TTC549 (cell line): ENCODE data around the gene SEMA5B.

Experiments used
- FAIRE-seq: peaks from 2 replicates; lab custom pipeline; 2012; peaks lifted over from hg19 to GRCh38; lab: Jason Lieb, UNC

SEMA5B gene

GRCh38 chr3:122942239-122942638, 85.3 kb downstream of the SEMA5B start:
- no peak for FAIRE-seq

- no peak for FAIRE-seq
Measured at GRCh38 chr3:122941228-122942206, 86.0 kb downstream of the SEMA5B start.

- no peak for FAIRE-seq
Measured at GRCh38 chr3:122940628-122941086, 86.9 kb downstream of the SEMA5B start.

- FAIRE-seq, result no peak
Measured at GRCh38 chr3:122938783-122939425, 88.7 kb downstream of the SEMA5B start.

GRCh38 chr3:122937745-122938144, 89.8 kb downstream of the SEMA5B start:
- FAIRE-seq, result no peak

GRCh38 chr3:122936986-122937385, 90.6 kb downstream of the SEMA5B start:
- FAIRE-seq, result no peak

GRCh38 chr3:122936335-122936734, 91.2 kb downstream of the SEMA5B start:
- FAIRE-seq, result no peak

GRCh38 chr3:122934251-122934650, 93.3 kb downstream of the SEMA5B start:
- FAIRE-seq, result no peak

GRCh38 chr3:122932251-122932967, 95.2 kb downstream of the SEMA5B start:
- FAIRE-seq, result no peak

GRCh38 chr3:122931636-122932035, 95.9 kb downstream of the SEMA5B start:
- no peak for FAIRE-seq

GRCh38 chr3:122930063-122930997, 97.2 kb downstream of the SEMA5B start:
- FAIRE-seq, result no peak

- FAIRE-seq, result no peak
Measured at GRCh38 chr3:122929188-122930062, 98.1 kb downstream of the SEMA5B start.

GRCh38 chr3:122928396-122929187, 99.0 kb downstream of the SEMA5B start:
- FAIRE-seq, result no peak

GRCh38 chr3:122927726-122928125, 99.8 kb downstream of the SEMA5B start:
- no peak for FAIRE-seq

GRCh38 chr3:122926811-122927210, 100.8 kb downstream of the SEMA5B start:
- no peak for FAIRE-seq

GRCh38 chr3:122926322-122926721, 101.2 kb downstream of the SEMA5B start:
- no peak for FAIRE-seq

- no peak for FAIRE-seq
Measured at GRCh38 chr3:122925756-122926155, 101.8 kb downstream of the SEMA5B start.

GRCh38 chr3:122924056-122924455, 103.5 kb downstream of the SEMA5B start:
- FAIRE-seq, result no peak

- FAIRE-seq, result no peak
Measured at GRCh38 chr3:122923611-122924010, 104.0 kb downstream of the SEMA5B start.
